Stimulated activated CD8-positive, alpha-beta memory T cell treated with anti-CD3 and anti-CD28 coated beads, Interleukin-7, amount 100 ng/mL, for 48 hours (primary cell): Measurements from ENCODE around the gene RBP2.
"Not testable (repeated sequence)": the region's sequence is repeated elsewhere in the genome, so short reads cannot be mapped to it uniquely, and the experiment has no call there.

Experiments used
- DNase-seq, 2 donors: peaks; one replicate each; pipeline ENCODE4 v3.0.0-alpha.2; 2020; ENCODE audit warnings: low read depth in 1 of 2; ENCODE audit errors: extremely low read depth in 1 of 2

The RBP2 gene

GRCh38 chr3:139447486-139447885, 28.8 kb downstream of the RBP2 start:
- no peak for DNase-seq

DNA sequence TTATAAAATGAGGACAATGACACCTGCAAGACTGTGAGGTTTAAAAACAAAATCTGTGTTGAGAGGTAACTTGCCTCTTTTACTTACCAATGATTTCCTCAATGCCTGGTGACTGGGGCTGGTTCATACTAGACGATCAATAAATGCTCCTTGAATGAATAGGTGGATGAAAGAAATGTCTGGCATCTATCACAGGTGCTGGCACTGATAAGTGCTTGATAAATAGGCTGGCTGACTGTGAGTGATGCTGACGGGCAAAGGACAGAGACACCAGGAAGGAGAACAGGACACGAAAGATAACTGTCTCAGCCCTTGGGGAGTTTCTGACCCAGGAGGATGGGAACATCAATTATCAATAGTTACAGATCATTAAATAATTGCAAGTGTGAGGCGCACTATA, 31.9 kb downstream of the RBP2 start:
- no peak for DNase-seq

- no peak for DNase-seq
Measured at GRCh38 chr3:139443186-139443585, 33.1 kb downstream of the RBP2 start.

GRCh38 chr3:139441656-139442055, 34.7 kb downstream of the RBP2 start:
- DNase-seq = no peak

DNA sequence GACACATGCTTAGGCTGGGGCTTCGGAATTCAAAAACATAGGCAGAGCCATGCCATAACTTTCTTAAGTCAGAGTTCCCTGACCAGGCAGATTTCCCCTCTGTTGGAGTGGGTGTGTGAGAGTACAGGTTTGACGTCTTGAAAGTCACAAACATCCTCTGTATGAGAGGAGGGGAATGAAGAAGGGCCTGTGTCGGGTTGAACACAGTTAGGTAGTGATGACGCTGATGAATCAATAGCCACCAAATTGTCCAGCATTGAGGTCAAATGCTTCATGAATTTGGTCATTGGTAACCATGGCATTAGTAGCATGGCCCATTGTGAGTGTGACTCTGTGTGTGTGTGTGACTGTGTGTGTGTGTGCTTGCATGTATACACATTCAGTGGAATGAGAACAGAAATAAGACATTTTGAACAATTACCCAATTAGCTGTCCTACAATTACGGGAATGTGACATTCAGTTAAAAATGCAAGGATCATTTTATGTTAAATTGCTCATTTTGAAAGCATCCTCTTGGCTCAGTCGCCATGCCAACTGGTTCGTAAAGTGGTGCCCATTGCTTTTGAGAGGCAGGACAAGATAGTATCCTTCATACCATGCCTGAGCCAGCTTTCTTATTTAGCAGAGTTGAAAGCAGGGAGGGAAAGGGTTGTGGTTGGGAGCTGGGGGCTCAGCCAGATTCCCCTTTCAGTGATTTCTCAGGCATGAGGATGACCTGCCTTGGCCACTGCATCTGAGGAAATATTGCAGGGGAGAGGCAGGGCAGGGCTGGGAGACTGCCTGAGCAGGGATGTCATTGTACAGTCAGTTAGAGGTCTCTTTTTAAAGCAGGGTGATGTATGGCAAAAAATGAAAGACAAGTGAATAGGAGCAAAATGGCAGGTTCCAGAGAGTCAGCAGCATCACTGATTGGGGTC, 35.4 kb downstream of the RBP2 start:
- DNase-seq = no peak

GRCh38 chr3:139439278-139439677, 37.0 kb downstream of the RBP2 start:
- no peak for DNase-seq

DNA sequence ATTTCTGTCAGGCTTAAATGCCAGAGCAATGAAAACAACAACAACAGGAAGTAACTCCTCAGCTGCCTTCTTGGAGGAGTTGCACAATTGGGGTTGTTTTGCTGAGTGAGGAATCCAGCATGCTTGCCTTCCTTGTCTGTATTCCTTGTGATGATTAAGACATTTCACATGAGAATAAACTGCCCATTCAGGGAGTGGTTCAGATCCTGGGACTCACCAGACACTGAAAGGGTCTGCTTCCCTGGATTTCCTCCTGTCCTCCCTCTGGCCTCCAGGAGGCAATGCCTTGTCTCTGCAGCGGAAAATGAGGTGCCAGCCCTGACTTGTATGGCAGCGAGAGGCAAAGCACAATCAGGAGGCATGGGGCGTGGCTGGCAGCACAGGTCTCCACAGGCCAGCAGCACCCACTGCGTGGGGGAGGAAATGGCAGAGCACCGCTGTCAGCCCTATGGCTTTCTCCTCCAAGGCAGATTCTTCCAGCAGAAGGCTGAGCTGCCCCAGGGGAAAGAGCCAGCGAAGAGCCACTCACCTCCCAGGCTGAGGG, 41.5 kb downstream of the RBP2 start:
- no peak for DNase-seq

DNA sequence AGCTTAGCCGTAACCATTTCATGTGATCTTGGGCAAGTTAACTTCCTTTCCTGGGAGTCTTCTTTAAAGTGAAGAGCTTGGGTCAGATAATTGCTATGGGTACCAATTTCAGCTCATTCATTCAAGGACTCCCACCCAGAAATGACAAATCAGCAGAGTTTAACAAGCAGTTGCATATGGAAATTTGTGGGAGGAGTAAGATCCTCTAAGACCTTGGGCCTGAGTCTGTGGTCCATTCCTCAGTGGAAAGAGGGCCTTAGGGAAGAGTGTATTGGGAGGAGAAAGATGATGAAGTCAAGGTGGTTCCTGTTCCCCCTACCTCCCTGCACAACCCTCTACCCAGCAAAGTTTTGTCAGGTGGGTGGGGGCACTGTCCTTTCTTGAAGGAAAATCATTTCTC, 42.1 kb downstream of the RBP2 start:
- DNase-seq = no peak

GRCh38 chr3:139433089-139433488, 43.2 kb downstream of the RBP2 start:
- DNase-seq = no peak

- no peak for DNase-seq
Measured at GRCh38 chr3:139430493-139430892, 45.8 kb downstream of the RBP2 start.

DNA sequence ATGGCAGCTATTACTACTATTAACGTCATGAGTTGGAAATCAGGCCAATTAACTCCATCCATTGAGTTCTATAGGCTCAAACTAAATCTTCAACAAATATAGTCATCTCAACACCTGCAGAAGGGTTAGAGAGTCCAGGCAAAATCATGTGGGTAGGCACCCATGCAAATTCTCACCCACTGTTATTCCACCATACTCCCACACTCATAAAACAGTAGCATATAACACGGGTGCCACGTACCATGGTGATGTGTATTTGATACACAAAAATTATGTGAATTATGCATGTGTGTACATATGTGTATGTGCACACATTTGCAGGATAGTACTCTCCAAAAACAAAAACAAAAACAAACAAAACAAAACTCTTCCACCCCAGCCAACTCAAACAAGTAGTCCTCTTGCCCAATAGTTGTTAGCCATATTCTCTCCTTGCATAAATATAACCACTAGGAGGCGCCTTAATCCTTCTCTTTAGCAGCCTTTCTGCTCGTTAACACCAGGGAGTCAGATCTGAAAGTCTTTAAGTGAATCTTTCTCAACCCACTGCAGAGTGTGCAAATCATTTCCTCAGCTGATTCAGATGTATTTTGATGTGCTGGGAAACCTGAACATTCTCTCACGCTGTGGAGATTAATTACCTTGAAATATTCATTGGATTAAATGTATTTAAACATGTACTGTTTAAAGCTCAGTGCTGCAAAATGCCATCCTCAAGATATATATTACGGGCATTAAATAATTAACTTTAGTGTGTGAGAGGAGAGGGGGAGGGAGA, 48.8 kb downstream of the RBP2 start:
- DNase-seq = no peak

- DNase-seq = no peak
Measured at GRCh38 chr3:139425745-139426400, 50.4 kb downstream of the RBP2 start.

DNA sequence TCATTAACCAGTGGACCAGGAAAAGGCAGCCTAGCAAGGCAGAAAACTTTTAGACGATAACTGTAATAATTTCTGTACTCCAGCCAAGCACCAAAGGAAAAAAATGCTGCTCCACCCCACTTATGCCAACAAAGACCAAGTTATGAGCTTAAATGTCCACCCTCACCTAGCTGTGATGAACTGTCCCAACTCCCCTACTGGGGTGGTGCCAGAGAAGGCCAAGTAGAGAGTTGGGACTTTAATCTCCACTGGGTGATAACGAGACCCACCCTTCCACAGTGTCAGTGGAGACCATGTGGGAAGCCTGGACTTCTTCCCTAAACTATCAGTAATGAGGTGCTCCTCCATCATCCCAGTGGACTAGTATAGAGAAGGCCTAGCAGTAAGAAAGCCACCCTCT, 53.1 kb downstream of the RBP2 start:
- no peak for DNase-seq

DNA sequence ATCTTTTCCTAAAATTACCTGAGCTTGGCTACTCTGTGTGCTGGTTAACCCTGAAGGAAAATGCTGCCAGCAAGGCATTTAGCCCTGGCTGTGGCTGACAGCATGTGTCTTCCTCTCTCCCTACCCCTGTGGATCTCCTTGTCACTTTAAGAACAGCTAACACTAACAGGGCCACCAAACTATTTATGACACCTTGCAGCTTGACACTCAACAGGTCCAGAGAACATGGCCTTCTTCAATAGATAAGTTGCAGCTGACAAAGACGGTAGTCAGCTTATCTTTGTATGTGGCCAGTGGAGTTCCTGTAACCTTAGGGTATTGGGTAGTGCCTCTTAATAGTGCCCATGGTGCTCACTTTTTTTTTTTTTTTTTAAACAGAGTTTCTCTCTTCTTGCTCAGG, 54.9 kb downstream of the RBP2 start:
- no peak for DNase-seq

GRCh38 chr3:139421040-139421439, 55.3 kb downstream of the RBP2 start:
- no peak for DNase-seq

DNA sequence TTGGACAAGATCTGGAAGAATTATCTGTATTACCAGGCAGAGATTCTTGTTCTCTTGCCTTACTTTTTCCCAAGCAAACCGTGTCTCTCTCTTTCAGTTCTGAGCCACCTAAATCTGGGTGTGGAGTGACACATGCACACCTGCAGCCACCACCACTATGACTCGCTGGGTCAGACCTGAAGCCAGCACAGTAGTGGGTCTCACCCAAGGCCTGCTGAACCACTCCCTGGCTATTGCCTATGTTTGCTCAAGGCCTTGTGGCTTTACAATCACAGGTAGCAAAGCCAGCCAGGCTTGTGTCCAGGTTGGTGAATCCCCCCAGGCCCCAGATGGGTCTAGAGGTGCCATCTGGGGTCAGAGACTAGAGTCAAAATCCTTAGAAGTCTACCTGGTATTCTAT, 58.2 kb downstream of the RBP2 start:
- DNase-seq = no peak

DNA sequence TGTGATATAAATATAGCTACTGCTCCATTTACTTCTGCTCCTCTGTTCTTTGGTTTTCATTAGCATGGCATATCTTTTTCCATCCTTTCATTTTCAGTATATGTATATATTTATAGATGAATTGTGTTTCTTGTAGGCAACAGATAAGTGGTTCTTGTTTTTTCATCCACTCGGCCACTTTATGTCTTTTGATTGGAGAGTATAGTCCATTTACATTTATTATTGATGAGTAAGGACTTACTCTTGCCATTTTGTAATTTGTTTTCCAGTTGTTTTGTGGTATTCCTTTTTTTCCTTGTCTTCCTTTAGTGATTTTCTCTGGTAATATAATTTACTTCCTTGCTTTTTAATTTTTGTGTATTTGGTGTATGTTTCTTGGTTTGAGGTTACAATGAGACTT, 60.0 kb downstream of the RBP2 start:
- DNase-seq = no peak

GRCh38 chr3:139414608-139415224, 61.6 kb downstream of the RBP2 start:
- DNase-seq = no peak

DNA sequence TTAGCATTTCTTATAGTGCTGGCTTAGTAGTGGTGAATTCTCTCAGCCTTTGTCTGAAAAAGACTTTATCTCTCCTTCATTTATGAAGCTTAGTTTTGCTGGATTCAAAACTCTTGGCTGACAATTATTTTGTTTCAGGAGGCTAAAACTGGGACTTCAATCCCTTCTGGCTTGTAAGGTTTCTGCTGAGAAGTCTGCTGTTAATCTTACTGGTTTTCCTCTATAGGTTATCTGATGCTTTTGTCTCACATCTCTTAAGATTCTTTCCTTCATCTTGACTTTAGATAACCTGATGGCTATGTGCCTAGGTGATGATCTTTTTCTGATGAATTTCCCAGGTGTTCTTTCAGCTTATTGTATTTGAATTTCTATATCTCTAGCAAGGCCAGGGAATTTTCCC, 63.4 kb downstream of the RBP2 start:
- DNase-seq = not testable (repeated sequence)
